T-helper 1 cell (primary cell): Measurements from ENCODE around the gene RNF227.
A peak's percentile ranks its signal among the peaks of the same experiment; 100 is the strongest.

Experiments
- DNase-seq, 5 donors: peaks; one replicate each; pipeline ENCODE4 v3.0.0-alpha.2; 2012 to 2020

RNF227 gene

DNA sequence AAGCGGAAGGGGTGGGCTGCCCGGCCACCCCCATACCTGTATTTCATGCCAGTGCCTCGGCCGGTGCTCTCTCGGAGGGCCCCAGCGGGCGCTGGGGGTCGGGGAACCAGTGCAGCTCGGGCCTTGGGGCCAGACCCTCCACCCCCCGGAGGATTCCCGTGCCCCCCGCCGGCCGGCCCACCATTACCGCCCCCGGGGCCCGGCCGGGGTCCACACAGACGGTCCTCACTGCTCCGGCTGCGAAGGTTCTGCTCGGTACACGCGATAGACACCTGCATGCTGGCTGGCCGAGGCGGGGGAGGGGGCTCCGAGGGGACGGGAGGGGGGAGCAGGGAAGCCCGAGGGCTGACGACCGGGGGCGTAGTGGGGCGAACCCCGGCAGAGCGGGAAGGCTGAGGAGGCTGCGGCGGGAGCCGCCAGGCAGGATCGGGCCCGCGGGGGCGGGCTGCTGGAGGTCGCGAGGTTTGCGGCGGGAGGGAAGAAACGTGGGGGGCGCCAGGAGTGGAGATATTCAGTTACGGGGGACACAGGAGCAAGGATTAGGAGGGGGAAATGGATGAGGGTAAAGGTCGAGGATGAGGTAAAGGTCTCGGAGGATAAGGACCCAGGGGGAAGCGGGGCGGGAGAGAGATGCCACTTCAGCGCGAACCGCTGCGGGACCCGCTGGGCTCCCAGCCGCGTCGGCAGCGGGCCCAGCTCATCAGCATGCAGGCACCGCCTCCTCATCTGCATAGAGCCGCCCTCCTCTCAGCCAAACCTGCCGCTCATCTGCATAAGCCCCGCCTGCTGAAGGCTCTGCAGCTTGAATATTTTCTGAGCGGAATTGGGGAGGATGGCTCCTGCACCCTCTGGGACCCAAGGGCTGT lies 13.3 kb upstream of the RNF227 start, which contains the start of gene KCNAB3:
Gene KCNAB3, minus strand, starts transcription at position 699 of the 866 bp plus-strand sequence. Its CDS starts 421 bp downstream, at position 278.
- peak; percentile 26 to 72 (median 55) for DNase-seq

- DNase-seq, result no peak
These were observed 11.5 kb upstream of the RNF227 start for GRCh38 chr17:7927596-7927995.

DNA sequence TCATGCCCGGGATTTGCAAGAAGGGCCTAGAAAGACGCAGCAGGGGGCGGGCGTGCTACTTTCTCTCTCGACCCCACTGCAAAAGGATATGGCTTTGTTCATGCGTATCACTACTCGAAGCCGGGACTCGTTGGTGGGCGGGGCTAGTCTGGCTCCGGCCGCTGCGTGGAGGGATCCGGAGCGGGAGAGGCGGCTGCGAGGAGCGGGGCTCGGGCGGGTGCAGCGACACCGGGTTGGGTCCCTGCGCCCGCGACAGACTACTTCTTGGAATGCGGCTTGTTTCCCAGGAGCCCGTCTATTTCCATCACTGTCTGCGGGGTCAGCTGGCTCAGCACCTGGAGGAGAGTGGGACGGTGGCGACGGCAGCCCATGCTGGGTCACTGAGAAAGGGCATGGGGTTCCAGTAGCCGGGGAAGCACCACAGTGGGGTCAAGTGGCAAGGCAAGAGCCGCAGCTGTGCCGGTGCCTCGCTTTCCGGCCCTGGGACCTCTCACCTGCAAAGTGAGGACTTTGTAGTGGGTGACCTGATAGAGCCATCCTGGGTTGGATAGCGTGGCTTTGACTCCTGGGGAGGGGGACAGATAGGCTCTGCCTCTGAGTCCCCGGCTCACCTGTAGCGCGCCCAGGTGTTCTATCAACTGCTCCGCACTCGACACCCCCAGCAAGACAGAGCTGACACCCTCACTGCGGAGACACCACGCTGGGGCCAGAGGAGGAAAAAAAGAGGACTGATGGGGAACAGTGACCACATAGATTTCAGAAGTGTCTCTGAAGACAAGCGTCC lies 6.9 kb upstream of the RNF227 start:
- DNase-seq, result peak; percentile 67 to 82 (median 75)

GRCh38 chr17:7922269-7922844 lies 6.3 kb upstream of the RNF227 start:
- DNase-seq, result no peak

DNA sequence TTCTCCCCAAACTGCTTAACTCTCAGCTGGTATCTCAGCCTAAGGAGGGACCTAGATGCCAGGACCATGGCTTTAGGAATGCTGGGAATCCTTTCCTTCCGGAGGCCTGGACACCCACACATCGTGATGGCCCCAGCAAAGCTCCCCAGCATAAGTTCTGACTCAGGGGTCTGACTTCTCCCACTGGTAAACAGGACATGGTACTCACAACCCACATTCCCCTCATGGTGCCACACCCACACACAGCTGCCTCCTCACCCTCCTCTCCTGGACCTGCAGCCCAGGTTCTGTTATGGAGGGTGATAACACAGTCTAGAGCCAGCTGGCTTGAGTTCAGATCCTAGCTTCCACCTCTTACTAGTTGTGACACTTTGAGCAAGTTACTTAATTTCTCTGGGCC lies 719 bp upstream of the RNF227 start:
- no peak for DNase-seq

DNA sequence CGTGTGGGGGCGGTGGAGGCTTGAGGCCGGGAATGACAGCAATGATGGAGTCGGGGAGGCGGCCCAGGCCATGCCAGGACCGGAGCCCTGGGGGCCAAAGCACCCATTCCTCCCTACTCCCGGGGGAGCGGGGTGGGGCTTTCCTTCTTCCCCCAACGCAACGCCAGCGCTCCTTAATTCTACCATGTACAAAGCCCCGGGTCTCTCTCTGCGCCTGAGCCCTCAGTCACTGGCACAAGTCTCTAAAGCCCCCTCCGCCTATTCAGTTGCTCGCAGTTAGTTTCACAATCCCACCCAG lies 245 bp upstream of the RNF227 start:
- peak in 1 of 5 donors; percentile 21 for DNase-seq

DNA sequence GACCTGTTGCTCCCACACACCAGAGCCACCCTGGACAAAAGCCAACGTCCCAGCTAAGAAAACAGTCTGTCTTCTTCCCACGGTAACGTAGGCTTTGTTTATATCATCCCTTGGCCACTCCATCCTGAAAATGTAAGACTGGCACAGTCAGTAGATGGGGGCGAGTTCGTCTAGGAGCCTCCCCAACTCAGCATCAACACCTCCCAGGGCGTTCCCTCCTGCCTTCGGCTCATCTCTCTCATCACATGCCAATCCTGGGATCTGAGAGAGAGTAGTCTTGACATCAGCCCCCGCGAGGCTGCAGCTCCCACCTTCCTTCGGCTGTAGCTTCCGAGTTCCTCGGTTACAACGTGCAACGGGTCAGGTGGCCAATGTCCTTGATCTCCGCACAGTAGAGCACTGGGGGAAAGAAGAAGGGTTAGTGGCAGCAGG lies 894 bp downstream of the RNF227 start:
- no peak for DNase-seq

GRCh38 chr17:7912927-7913524 lies 3.1 kb downstream of the RNF227 start:
- peak in 4 of 5 donors; percentile 20 to 82 (median 48) for DNase-seq

DNA sequence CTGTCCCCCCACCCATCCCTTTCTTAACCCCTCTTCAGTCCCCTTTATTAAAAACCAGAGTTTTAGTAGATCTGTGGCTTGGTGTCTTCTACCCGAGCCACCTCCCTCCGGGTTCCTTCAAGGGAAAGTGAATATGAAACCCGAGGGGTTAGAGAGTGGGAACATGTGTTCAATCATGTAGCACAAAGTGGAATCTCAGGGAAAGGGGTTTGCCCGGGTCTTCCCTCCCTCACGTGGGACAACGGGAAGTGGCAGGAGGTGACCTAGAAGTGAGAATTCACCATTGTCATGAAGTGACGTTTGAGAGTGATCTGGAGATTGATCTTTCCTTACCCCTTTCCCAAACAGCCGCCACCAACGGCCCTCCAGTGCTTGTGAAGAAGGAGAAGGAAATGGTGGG lies 5.0 kb downstream of the RNF227 start:
- no peak for DNase-seq

DNA sequence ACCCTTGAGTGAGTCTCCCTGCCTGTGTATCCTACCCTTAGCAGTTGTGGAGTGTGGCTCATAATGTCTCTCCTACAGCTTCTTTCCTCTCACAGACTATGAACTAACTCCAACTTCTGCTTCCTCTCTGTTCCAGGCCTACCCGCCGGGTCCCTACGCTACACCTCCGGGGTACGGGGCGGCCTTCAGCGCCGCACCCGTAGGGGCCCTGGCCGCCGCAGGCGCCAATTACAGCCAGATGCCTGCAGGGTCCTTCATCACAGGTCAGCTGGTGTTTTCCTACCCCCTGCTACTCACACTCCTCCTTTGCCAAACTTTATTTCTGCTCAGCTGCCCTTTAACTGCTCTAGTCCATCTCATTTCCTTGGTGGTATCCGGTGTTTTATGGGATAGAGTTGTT lies 5.4 kb downstream of the RNF227 start:
- no peak for DNase-seq

DNA sequence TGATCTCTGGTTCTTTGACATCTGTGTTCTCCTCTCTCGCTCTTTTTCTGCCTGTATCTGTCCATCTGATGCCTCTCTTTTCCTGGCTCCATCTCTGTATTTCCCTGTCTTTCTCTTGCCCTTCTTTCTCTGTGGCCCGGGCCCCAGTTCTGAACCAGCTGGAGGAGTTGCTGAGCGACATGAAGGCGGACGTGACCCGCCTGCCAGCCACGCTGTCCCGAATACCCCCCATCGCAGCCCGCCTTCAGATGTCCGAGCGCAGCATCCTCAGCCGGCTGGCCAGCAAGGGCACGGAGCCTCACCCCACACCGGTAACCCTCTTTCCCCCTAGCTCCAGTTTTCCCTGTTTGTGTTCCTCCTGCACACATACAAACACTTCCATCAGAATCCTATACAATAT lies 5.8 kb downstream of the RNF227 start:
- no peak for DNase-seq

GRCh38 chr17:7909089-7909488 lies 7.0 kb downstream of the RNF227 start:
- DNase-seq, result no peak

- no peak for DNase-seq
These were observed 12.7 kb downstream of the RNF227 start for GRCh38 chr17:7903154-7904103.

- DNase-seq, result no peak
These were observed 18.3 kb downstream of the RNF227 start for GRCh38 chr17:7897773-7898172.

DNA sequence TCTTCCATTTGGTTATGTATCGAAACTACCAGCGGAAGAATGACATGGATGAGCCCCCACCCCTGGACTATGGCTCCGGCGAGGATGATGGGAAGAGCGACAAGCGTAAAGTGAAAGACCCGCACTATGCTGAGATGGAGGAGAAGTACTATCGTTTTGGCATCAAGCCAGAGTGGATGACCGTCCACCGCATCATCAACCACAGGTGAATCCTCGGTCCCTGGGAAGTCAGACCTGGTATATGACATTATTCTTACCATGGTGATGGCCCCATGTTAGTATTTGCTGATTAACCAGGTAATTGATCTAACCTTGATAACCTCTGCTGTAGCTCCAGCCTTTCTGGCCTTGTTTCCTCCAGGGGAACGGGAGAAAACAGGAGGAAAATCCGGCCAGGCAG lies 19.0 kb downstream of the RNF227 start:
- DNase-seq, result no peak

DNA sequence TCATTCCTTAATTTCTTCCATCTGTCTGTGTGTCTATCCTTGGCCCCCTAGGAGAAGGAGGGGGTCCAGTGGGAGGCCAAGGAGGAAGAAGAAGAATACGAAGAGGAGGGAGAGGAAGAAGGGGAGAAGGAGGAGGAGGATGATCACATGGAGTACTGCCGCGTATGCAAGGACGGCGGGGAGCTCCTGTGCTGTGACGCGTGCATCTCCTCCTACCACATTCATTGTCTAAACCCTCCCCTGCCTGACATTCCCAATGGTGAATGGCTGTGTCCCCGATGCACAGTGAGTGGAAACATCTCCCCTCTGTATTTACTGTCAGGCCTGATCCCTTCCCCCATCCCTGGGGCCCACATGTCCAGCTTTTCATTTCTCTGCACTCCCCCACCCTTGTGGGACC lies 21.2 kb downstream of the RNF227 start:
- DNase-seq, result no peak

DNA sequence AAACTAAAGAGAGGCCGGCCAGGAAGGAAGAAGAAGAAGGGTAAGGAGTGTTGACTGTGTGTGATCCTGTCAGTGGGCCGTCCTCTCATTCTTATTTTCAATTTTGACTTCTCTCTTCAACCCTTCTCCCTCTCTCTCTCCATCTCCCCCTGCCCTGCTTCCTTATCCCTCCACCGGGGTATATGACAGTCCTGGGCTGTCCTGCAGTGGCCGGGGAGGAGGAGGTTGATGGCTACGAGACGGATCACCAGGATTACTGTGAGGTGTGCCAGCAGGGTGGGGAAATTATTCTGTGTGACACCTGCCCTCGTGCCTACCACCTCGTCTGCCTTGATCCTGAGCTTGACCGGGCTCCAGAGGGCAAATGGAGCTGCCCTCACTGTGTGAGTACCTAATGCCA lies 21.9 kb downstream of the RNF227 start:
- no peak for DNase-seq

- no peak for DNase-seq
These were observed 22.8 kb downstream of the RNF227 start for GRCh38 chr17:7893187-7893880.

DNA sequence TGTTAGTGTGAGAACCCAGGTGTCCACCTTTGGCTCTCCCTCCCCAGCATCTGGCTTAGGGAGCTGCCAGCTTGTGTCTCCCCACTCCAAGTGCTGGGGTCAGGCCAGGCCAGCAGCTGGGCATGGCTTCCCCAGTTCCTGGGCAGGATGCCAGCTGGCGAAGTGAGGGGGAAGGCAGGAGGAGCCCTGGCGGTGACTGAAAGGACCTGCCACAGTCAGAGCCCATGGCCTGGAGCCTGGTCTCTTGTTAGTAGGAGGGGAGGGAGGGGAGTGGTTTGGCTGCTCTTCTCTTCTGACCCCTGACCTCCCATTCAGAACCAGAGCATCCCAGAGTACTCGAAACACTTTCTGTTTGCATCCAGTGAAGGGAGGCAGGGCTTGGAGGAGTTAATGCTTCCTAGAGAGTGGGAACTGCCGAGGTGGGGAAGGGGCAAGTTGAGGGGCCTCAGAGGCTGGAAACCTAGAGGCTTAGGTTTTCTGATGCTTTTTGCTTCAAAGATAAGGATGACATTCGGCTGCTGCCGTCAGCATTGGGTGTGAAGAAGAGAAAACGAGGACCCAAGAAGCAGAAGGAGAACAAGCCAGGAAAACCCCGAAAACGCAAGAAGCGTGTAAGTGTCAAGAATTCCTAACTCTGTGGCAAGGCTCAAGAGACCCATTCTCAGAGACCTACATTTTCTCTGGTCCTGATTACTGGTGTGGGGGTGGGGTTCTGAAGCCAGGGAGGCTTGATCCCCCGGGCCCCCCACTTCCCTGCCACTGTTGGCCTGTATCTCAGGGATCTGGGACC lies 26.7 kb downstream of the RNF227 start:
- peak in 2 of 5 donors; percentile 19 to 28 for DNase-seq

DNA sequence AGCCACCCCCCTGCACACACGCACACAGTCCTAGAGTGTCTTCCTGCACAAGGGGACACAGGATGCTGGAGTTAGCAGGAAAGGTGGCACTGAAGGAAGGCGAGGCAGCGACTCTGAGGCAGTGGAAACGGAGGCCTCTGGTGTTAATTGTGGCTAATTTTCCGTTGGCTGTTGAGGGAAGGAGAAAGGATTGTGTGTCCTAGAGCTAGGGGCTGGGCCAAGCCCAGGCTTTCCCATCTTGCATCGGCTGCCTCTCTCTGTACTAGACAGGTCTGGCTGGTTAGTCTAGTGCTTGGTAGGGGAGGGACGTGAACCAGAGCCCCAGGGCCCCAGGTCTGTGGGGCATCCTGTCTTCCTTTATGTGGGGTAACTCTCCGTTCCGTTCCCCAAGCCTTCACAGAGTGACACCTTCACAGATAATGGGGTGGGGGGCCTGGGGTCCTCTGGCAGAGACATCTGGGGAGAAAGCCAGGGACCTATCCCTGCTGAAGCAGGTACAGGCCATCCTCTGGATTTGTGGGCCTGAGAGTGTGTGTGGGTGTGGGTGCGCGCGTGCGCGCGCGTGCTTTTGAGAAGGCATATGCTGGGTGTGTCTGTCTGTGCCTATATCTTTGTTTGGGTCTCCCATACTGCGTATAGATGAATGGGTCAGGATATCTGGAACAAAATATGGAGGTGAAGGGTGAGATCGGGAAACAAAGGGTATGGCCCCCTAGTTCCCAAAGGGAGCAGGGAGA lies 27.7 kb downstream of the RNF227 start, which contains the start of gene CHD3:
Gene CHD3, plus strand, starts transcription at position 606 of the 737 bp plus-strand sequence. CDS start 212 bp downstream, outside the sequence.
- peak in 3 of 5 donors; percentile 25 to 47 (median 34) for DNase-seq
